HG03196 (cell line): Measurements from ENCODE around the gene CCNDBP1.
"Not testable (repeated sequence)": the region's sequence is repeated elsewhere in the genome, so short reads cannot be mapped to it uniquely, and the experiment has no call there.

Experiments used
- ATAC-seq: cut with Tn5 transposase; IDR thresholded peaks from one replicate; pipeline ENCODE4 v1.9.1; 2021; ENCODE audit not compliant: unreplicated experiment

CCNDBP1 gene

GRCh38 chr15:43193710-43194109 lies 8.5 kb downstream of the CCNDBP1 start:
- ATAC-seq = no peak

DNA sequence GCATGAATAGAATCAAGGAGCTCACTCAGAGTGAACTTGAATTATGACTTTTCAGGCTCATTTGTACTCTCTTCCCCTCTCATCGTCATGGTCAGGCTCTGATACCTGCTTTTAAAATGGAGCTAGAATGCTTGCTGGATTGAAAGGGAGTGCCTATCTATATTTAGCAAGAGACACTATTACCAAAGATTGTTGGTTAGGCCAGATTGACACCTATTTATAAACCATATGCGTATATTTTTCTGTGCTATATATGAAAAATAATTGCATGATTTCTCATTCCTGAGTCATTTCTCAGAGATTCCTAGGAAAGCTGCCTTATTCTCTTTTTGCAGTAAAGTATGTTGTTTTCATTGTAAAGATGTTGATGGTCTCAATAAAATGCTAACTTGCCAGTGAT lies 9.6 kb downstream of the CCNDBP1 start:
- ATAC-seq = no peak

GRCh38 chr15:43196760-43197548 lies 11.8 kb downstream of the CCNDBP1 start:
- no peak for ATAC-seq

DNA sequence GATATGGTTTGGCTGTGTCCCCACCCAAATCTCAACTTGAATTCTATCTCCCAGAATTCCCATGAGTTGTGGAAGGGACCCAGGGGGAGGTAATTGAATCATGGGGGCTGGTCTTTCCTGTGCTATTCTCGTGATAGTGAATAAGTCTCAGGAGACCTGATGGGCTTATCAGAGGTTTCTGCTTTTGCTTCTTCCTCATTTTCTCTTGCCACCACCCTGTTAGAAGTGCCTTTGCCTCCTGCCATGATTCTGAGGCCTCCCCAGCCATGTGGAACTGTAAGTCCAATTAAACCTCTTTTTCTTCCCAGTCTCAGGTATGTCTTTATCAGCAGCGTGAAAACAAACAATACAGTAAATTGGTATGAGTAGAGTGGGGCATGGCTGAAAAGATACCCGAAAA lies 12.6 kb downstream of the CCNDBP1 start:
- not testable (repeated sequence) for ATAC-seq

- not testable (repeated sequence) for ATAC-seq
Observed at GRCh38 chr15:43198556-43198955, 13.4 kb downstream of the CCNDBP1 start.

DNA sequence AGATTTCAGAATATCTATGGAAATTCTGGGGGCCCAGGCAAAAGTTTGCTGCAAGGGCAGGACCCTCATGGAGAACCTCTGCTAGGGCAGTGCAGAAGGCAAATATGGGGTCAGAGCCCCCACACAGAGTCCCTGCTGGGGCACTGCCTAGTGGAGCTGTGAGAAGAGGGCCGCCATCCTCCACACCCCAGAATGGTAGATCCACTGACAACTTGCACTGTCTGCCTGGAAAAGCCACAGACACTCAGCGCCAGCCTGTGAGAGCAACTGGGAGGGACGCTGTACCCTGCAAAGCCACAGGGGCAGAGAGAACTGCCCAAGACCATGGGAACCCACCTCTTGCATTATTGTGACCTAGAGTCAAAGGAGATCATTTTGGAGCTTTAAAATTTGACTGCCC lies 13.8 kb downstream of the CCNDBP1 start:
- no peak for ATAC-seq

DNA sequence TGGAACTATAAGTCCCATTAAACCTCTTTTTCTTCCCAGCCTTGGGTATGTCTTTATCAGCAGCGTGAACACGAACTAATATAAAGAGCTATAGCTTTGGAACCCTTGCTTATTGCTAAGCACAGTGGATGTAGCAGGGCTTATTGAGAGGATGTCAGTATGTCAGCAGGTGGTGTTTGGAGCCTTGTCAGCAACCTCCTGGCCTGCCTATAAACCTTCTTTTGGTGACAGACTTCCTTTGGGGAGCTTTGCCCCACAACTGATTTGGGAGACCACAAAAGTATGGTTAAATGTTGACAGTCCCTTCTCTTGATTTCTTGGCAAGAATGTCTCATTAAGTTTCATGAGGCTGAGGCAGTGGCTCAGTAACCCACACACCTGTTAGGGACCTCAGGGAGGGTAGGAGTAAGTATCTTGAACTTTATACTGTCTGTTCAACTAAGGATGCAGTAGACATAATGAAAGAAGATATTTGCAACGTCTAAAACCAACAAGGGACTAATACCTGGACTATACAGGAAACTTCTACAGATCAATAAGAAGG lies 14.8 kb downstream of the CCNDBP1 start:
- no peak for ATAC-seq

DNA sequence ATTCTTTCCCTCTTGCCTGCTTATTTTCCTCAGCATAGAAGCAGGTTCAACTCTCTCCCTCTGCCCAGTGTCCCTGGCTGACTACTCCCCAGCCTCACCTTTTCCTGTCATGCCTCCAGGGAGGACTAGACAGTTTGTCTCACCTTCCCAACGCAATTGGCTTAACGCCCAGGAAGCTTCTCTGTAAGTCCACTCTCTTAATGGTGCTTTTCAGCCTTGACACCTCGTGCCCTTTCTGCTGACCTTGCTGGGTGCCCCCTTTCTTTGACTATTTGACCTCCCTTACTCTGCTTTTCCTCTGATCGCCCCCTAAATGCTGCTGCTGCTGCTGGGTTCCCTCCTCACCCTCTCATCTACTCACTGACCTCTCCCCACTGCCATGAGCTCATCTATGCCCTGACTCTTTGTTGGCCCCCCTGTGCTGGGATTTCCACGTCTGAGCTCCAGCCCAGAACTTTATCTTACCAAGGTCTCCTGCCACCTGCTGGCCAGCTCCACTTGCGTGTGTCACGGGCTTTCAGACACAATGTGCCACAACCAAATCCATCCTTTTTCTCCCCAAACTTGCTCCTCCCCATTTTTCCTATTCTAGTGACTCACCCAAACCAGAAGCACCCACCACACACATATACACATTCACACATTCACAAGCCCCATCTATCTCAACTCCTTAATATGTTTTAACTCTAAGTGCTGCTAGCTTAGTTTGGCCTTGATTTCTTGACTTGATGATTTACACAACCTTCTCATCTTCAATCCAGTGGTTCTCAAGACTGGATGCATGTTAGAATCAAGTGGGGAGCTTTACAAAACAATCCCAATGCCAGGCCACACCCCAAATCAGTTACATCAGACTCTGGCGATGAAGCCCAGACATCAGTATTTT lies 19.1 kb downstream of the CCNDBP1 start:
- no peak for ATAC-seq

DNA sequence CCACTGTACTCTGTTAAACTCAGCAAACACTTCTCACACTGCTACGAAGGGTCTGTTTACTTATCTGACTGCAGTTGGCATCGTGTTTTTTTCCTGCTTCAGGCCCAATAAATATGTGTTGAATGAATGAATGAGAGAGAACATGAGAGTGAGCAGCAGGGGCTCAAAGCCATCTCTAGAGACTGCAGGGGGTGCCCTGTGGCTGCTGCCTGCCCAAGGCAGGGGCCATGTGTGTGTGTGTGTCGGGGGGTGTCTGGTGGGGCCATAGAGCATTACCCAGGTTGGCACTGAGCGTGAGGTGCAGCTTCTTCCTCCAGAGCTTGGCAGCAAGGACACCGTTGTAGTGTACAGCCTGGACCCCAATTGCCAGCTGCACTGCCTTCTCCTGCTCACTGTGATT lies 20.9 kb downstream of the CCNDBP1 start:
- ATAC-seq = no peak

GRCh38 chr15:43207024-43207423 lies 21.8 kb downstream of the CCNDBP1 start:
- no peak for ATAC-seq

GRCh38 chr15:43208052-43209002 lies 23.1 kb downstream of the CCNDBP1 start:
- no peak for ATAC-seq

GRCh38 chr15:43209059-43209824 lies 24.0 kb downstream of the CCNDBP1 start:
- no peak for ATAC-seq

DNA sequence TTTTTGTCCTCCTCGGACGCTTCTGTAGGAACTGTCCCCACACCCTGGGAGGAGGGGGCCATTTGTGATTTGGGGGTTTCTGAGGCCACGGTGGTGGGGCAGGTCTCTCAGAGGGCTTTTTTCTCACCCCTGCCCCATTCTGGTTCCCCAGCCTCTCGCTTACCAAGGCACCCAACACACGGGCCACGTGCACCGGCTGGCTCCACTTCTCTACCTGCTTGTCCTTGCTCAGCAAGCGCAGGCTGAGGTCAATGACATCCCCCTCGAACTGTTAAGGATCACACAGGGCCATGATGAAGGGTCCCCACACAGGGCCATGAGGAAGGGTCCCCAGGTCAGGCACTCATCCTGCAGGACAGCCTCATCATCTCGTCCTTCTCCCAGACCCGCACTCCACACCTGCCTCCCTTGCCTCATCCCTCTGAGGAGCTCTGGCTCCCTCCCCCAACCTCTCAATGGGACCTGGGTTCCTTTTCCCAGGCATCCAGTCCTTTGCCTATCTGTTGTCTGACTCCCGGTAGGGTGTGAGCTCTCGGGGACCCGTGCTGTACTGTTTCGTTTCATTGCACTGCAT lies 25.1 kb downstream of the CCNDBP1 start:
- no peak for ATAC-seq

DNA sequence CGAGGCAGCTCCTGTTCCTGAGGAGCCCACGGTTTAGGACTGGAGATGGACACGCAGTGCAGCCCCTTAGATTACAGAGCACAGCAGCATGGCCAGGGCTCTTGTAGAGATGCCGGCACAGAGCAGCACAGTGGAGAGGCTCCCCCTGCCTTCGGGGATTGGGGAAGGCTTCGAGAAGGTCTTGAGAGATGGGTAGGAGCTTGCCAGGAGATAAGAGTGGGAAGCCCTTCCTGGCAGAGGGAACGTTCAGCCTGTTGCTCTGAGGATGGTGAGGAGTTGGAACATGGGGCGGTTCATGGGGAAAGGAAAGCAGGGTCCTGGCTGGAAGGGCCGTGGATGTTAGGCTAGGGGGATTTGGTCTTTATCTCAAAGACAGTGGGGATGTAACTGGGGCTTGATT lies 25.6 kb downstream of the CCNDBP1 start:
- no peak for ATAC-seq

DNA sequence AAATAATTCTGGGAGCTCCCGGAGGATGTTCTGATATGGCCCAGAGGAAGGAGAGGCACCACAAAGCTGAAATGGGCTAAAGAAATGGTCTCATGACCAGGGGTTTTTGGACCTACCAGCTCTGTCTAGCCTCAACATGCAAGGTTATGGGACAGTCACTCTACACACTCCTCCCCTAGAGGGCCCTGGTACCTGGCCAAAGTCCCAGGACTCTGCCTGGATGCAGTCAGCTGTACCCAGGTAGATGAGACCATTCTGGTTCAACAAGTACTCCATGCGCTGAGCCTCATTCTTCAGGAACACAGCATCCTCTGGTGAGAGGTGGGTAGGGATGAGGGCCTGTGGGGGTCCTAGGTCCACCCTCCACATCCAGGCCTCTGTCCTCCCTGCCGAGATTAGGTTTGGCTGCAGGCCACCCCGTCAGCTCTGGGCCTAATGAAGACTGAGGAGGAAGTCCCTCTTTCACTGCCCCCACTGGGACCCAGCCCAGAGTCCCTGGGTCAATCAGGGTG lies 26.1 kb downstream of the CCNDBP1 start:
- no peak for ATAC-seq

- no peak for ATAC-seq
Observed at GRCh38 chr15:43212299-43212698, 27.1 kb downstream of the CCNDBP1 start.

- no peak for ATAC-seq
Observed at GRCh38 chr15:43212951-43213350, 27.7 kb downstream of the CCNDBP1 start.

- ATAC-seq = no peak
Observed at GRCh38 chr15:43213466-43213865, 28.3 kb downstream of the CCNDBP1 start.

DNA sequence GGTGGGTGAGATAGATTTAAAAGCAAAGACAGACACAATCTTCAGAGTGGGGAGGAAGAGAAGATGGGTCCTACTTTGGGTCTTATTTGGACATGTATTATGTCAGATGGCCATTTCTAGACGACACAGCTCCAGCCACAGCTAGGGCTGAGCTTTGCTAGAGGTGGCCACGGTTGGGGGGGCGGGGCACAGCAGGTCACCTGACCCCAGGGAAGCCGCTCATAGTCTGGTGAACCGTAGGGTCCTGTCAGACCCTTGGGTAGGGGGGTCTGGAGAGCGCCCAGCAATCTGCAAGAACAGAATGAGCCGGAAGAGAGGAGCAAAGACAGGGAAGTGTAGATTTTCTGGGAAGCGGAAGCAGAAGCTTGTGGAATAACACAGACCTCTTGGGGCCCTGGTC lies 29.0 kb downstream of the CCNDBP1 start:
- no peak for ATAC-seq
